HL-60 (cell line): Measurements from ENCODE around the gene C4orf33.

ENCODE experiments used
- CTCF ChIP-seq: IDR thresholded peaks from one replicate; pipeline ENCODE4 v1.5.1; 2011; ENCODE audit warnings: low read length, control low read depth, inconsistent platforms; ENCODE audit not compliant: insufficient read depth
- POLR2AphosphoS5 ChIP-seq: IDR thresholded peaks from 2 replicates; pipeline ENCODE4 v1.6.1; 2012; ENCODE audit warnings: low read depth
- REST ChIP-seq: IDR thresholded peaks from 2 replicates; pipeline ENCODE4 v1.6.1; 2012; ENCODE audit warnings: low read depth; ENCODE audit not compliant: insufficient replicate concordance

- TF ChIP-seq CTCF: no peak
- no peak for TF ChIP-seq POLR2AphosphoS5
- TF ChIP-seq REST: no peak
Measured at GRCh38 chr4:129113434-129113833, 17.5 kb downstream of the C4orf33 start.
